Measurements from ENCODE around the gene YIF1A. TPM values are rescaled to one million over a fixed set of nuclear protein-coding genes. Genes with fewer than 3 reads are reported as not detected.

Gene YIF1A
- total RNA-seq, 2 experiments from 2014 or later: 57.4 to 64.0 TPM

DNA sequence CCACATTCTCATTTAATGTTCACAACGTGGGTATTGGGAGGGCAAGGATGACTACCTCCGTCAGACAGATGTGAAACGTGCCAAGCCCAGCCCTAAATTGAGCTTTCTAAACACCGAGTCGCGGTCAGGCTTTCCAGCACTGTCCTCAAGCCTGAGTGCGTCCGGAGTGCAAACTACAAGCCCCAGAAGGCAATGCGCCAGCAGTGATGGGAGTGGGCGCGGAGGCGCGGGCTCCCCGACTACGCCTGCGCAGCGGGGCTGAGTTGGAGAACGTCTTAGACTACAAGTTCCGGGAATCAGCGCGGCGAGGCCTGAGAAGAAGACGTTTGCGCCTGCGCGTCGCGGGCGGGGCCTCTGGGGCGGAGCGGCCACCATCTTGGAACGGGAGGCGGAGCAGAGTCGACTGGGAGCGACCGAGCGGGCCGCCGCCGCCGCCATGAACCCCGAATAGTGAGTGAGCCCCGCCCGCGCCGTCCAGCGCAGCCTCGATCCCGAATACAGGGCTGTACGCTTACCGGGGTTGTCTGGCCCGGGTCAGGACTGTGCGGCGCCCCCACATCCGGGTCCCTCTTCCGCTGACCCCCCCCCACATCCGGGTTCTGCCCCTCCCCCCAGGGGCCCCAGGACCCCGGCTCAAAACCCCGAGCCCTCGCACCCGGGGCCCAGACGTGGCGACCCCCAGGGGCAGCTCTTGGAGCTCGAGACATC lies 20.5 kb downstream of the YIF1A start, which contains the start of gene RAB1B:
TSS of gene RAB1B (plus strand) at position 396 of the 708 bp plus-strand sequence. CDS start at position 437, 41 bp downstream.
- Mint-ChIP-seq H3K27ac (peak within 1 kb of the TSS; percentile 98), H3K36me3 (ENCODE audit: low read depth) (peaks cover 43% of the 10 kb centered on the region), H3K9me3 (no peaks in the 10 kb centered on the region), H3K27me3 (no peaks in the 10 kb centered on the region), H3K4me1 (ENCODE audit: low read depth) (peaks cover 29% of the 10 kb centered on the region), H3K4me3 (peak within 1 kb of the TSS; percentile 91)
- CTCF ChIA-PET: interaction anchor here (0.9 to 7.6 kb wide), 5 partner anchors 13 to 171 kb away, joined by 3 to 37 read pairs (median 4); partner anchors contain the start of gene YIF1A
- intact Hi-C loops (cut with micrococcal nuclease): no loop called here
- POLR2A ChIA-PET: interaction anchor here (0.6 to 6.4 kb wide), 11 partner anchors 10 to 161 kb away, joined by 3 to 76 read pairs (median 5); partner anchors contain the start of genes CD248 and CNIH2
- peak; percentile 87 for ATAC-seq
- TF ChIP-seq, protein P1, sequence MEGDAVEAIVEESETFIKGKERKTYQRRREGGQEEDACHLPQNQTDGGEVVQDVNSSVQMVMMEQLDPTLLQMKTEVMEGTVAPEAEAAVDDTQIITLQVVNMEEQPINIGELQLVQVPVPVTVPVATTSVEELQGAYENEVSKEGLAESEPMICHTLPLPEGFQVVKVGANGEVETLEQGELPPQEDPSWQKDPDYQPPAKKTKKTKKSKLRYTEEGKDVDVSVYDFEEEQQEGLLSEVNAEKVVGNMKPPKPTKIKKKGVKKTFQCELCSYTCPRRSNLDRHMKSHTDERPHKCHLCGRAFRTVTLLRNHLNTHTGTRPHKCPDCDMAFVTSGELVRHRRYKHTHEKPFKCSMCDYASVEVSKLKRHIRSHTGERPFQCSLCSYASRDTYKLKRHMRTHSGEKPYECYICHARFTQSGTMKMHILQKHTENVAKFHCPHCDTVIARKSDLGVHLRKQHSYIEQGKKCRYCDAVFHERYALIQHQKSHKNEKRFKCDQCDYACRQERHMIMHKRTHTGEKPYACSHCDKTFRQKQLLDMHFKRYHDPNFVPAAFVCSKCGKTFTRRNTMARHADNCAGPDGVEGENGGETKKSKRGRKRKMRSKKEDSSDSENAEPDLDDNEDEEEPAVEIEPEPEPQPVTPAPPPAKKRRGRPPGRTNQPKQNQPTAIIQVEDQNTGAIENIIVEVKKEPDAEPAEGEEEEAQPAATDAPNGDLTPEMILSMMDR (IDR thresholded peaks at IDR 0.05): no peak
- DNase-seq: peak; percentile 100

DNA sequence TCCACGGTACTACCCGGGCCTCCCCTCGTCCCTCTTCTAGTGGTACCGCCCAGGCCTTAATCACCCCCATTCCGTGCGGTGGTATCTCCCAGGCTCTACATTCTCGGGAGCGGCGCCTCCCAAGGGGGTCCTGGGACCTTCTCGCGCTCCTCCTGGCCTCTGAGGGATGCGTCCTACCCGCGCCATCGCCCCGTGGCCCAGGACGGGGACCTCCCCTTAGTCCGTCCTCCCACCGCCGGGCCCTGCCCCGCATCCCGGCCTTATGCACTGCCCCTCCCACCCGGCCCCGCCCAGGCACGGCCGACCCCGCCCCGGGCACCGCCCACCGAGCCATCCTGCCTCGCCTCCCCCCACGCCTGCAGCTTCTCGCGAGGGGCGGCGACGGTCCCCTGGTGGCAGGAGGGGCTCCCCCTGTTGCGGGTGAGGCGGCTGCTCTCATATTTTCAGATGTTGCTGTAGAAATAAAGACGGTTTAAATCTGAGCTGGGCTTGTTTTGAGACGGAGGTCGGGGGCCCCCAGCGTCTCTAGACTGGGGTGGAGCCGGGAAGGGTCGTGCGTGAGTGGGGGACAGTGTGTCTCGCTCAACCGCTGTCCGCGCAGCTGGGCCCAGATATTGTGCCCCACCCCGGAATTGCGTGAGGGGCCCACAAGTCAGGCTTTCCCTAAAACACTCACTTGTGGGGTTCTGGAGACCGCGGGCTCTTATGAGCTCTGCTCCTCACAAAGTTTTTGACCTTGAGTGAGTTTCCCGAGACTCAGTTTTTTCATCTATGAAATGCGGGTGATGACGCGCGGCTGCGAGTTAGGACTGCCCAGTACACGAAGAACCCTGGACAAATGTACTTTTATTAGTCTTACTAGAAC lies 21.3 kb downstream of the YIF1A start:
- Mint-ChIP-seq H3K4me3 (peak overlapping the region; percentile 91), H3K9me3 (no peaks in the 10 kb centered on the region), H3K27me3 (no peaks in the 10 kb centered on the region), H3K4me1 (ENCODE audit: low read depth) (peaks cover 26% of the 10 kb centered on the region), H3K27ac (peak overlapping the region; percentile 98), H3K36me3 (ENCODE audit: low read depth) (peaks cover 36% of the 10 kb centered on the region)
- ATAC-seq (peak; percentile 71), DNase-seq (peak; percentile 93)
- CTCF ChIA-PET: interaction anchor here (0.9 to 7.6 kb wide), 6 partner anchors 14 to 172 kb away, joined by 3 to 37 read pairs (median 4); partner anchors contain the start of gene YIF1A
- POLR2A ChIA-PET: interaction anchor here (0.6 to 6.4 kb wide), 12 partner anchors 9 to 340 kb away, joined by 3 to 76 read pairs (median 5); partner anchors contain the start of genes CD248 and CNIH2
- intact Hi-C loops (cut with micrococcal nuclease): no loop called here
- TF ChIP-seq, protein P1 (IDR thresholded peaks at IDR 0.05): no peak

DNA sequence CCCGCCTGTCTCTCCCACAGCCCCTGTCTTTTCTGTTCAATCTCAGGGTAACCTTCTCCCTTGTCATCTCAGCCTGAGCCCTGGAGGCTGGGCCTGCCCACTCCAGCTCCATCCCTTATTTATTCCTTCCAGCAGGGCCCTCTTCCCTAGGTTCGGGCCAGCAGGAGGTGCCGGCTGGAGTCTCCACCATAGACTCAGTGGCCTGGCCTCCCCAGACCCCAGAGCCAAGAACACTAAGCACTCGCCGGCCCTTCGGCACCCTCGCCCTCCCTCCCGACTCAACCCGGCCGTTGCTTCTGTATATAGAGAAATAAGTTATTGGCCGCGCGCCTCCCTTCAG lies 21.9 kb downstream of the YIF1A start:
- no peak for ATAC-seq
- Mint-ChIP-seq H3K9me3 (no peaks in the 10 kb centered on the region), H3K4me1 (ENCODE audit: low read depth) (peaks cover 25% of the 10 kb centered on the region), H3K36me3 (ENCODE audit: low read depth) (peaks cover 36% of the 10 kb centered on the region), H3K27ac (peak overlapping the region; percentile 74), H3K27me3 (no peaks in the 10 kb centered on the region), H3K4me3 (peak overlapping the region; percentile 91)
- CTCF ChIA-PET: interaction anchor here (1.2 to 7.6 kb wide), 5 partner anchors 8 to 172 kb away, joined by 3 to 37 read pairs (median 3); no protein-coding TSS in a partner anchor
- POLR2A ChIA-PET: interaction anchor here (0.8 to 6.4 kb wide), 8 partner anchors 8 to 340 kb away, joined by 3 to 76 read pairs (median 6); partner anchors contain the start of genes CD248 and CNIH2
- intact Hi-C loops (cut with micrococcal nuclease): no loop called here
- no peak for DNase-seq
- TF ChIP-seq, protein P1 (IDR thresholded peaks at IDR 0.05): no peak

DNA sequence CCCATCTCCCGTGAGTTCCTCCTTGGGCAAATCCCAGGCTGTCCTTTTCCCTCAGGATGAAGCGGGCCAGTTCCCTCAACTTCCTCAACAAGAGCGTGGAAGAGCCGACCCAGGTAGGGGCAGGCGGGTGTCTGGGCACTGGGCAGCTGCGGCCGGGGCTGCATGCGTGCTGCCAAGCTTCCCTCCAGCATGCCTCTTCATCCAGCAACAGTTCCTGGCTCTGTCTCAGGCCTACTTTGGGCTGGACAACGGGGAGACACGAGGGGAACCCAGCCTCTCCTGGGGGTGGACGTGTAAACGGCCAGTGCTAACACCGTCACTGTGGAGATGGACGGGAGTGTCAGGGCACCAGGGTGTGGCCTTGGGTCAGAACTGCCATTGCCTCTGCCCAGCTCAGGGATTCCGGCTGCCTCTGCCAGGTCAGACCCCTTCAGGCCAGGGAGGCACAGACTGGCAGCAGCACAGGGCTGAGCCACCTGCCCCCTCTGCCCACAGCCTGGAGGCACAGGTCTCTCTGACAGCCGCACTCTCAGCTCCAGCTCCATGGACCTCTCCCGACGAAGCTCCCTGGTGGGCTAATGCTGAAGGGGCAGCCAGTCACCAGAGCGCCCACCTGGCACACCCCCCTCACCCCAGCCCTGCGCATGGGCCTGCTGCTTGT lies 22.4 kb downstream of the YIF1A start:
- Mint-ChIP-seq H3K4me1 (ENCODE audit: low read depth) (peaks cover 20% of the 10 kb centered on the region), H3K4me3 (peak overlapping the region; percentile 91), H3K27me3 (no peaks in the 10 kb centered on the region), H3K27ac (no peak overlapping the region), H3K9me3 (no peaks in the 10 kb centered on the region), H3K36me3 (ENCODE audit: low read depth) (peaks cover 31% of the 10 kb centered on the region)
- POLR2A ChIA-PET: interaction anchor here (0.9 to 1.0 kb wide), 2 partner anchors 8 to 11 kb away, joined by 3 to 4 read pairs; no protein-coding TSS in a partner anchor
- DNase-seq (no peak), ATAC-seq (no peak)
- TF ChIP-seq, protein P1 (IDR thresholded peaks at IDR 0.05): no peak
- CTCF ChIA-PET: interaction anchor here (1.2 to 7.6 kb wide), 3 partner anchors 8 to 45 kb away, joined by 3 to 37 read pairs (median 3); no protein-coding TSS in a partner anchor
- intact Hi-C loops (cut with micrococcal nuclease): no loop called here

Measured in activated CD8-positive, alpha-beta T cell treated with anti-CD3 and anti-CD28 coated beads for 36 hours (primary cell).